Measurements from ENCODE around the gene RIPPLY3. TPM values are rescaled to one million over a fixed set of nuclear protein-coding genes. Genes with fewer than 3 reads are reported as not detected.

Gene RIPPLY3
- total RNA-seq, 1 experiment from 2014 or later = not detected

- no peak for TF ChIP-seq EZH2phosphoT487 (IDR thresholded peaks at IDR 0.05; ENCODE audit: borderline replicate concordance)
- TF ChIP-seq POLR2AphosphoS5 (IDR thresholded peaks at IDR 0.05; ENCODE audit: low read depth, low read length) = no peak
- TF ChIP-seq SRF (IDR thresholded peaks at IDR 0.05; ENCODE audit: low read depth) = no peak
- TF ChIP-seq, protein P1, sequence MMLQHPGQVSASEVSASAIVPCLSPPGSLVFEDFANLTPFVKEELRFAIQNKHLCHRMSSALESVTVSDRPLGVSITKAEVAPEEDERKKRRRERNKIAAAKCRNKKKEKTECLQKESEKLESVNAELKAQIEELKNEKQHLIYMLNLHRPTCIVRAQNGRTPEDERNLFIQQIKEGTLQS (IDR thresholded peaks at IDR 0.05) = no peak
Observed at GRCh38 chr21:37030864-37031263, 24.4 kb downstream of the RIPPLY3 start (continued).

- Histone ChIP-seq H3K9me2 (ENCODE audit: insufficient read depth) (no peaks in the 10 kb centered on the region), H4K20me1 (ENCODE audit: insufficient read depth) (no peaks in the 10 kb centered on the region), H3K9me3 (ENCODE audit: control insufficient read depth in 1 of 2, insufficient read depth in 1 of 2, low read depth in 1 of 2, low read length in 2 of 2) (no peaks in the 10 kb centered on the region), H3K36me3 (ENCODE audit: control insufficient read depth in 1 of 2, insufficient read depth in 2 of 2, low read length in 2 of 2) (no peaks in the 10 kb centered on the region), H3K27ac (ENCODE audit: low read depth, low read length) (no peak overlapping the region), H3K27me3 (ENCODE audit: insufficient read depth, low read length) (no peaks in the 10 kb centered on the region), H3K9ac (ENCODE audit: low read length) (no peak overlapping the region), H3K4me3 (replicated peaks in 1 of 2; ENCODE audit: low read depth in 1 of 2, low read length in 2 of 2) (peak overlapping the region in 1 of 2 experiments; percentile 20; a peak in 1 of 4 replicates), H3K4me2 (ENCODE audit: low read length) (peak overlapping the region; percentile 71), H2AFZ (ENCODE audit: low read depth, low read length, poor library complexity, severe bottlenecking) (no peak overlapping the region), H3K79me2 (ENCODE audit: insufficient read depth, low read length) (no peaks in the 10 kb centered on the region), H3K4me1 (ENCODE audit: control insufficient read depth in 1 of 2, insufficient read depth in 2 of 2, low read length in 2 of 2) (peaks cover 13 to 15% of the 10 kb centered on the region in 2 experiments)
- TF ChIP-seq TCF7L2 (IDR thresholded peaks at IDR 0.05; ENCODE audit: borderline replicate concordance, extremely low read depth, insufficient read depth, insufficient read length) (no peak), JUND (IDR thresholded peaks at IDR 0.05) (no peak)
- RAD21 ChIA-PET (ENCODE audit: low non-redundant PET in 1 of 2, low total read pairs in 2 of 2, uncharacterized antibody in 2 of 2, unreplicated experiment in 2 of 2) = no interaction called here
- ATAC-seq = no peak
- intact Hi-C loops (cut with micrococcal nuclease) = no loop called here
- no TSS peak for BruUV-seq (replicated peaks)
- CTCF ChIA-PET = no interaction called here
- DNase-seq (ENCODE audit: low read depth, low spot score) = no peak
- POLR2A ChIA-PET = no interaction called here
Observed at GRCh38 chr21:37032293-37032692, 25.8 kb downstream of the RIPPLY3 start.

DNA sequence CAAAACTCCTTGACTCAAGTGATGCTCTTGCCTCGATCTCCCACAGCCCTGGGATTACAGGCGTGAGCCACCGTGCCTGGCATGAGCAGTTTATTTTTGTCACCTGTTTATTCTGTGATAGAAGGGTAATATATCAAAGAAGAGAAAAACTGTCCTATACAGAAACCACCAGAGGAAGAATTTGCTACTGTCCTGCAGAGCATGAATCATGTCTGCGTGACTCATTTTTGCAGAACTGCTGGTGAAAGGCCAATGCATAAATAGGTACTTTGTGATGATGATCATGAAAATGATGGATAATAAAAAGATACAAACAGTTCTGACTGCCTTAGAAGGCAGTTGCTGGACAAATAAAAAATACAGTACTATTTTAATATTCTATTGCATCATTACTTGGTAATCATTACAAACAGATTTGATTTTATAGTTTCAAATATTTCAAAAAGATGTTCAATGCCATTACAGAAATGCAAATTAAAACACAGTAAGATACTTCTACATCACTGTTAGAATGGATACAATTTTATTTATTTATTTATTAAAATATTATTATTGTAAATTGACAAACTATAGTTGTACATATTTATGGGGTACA lies 26.5 kb downstream of the RIPPLY3 start:
- Histone ChIP-seq H3K4me3 (replicated peaks in 1 of 2; ENCODE audit: low read depth in 1 of 2, low read length in 2 of 2) (peak overlapping the region in 1 of 2 experiments; percentile 20; a peak in 1 of 4 replicates), H3K4me1 (ENCODE audit: control insufficient read depth in 1 of 2, insufficient read depth in 2 of 2, low read length in 2 of 2) (peaks cover 13 to 15% of the 10 kb centered on the region in 2 experiments), H3K27ac (ENCODE audit: low read depth, low read length) (no peak overlapping the region), H3K79me2 (ENCODE audit: insufficient read depth, low read length) (no peaks in the 10 kb centered on the region), H4K20me1 (ENCODE audit: insufficient read depth) (no peaks in the 10 kb centered on the region), H3K27me3 (ENCODE audit: insufficient read depth, low read length) (no peaks in the 10 kb centered on the region), H3K9ac (ENCODE audit: low read length) (no peak overlapping the region), H2AFZ (ENCODE audit: low read depth, low read length, poor library complexity, severe bottlenecking) (no peak overlapping the region), H3K9me2 (ENCODE audit: insufficient read depth) (no peaks in the 10 kb centered on the region), H3K9me3 (ENCODE audit: control insufficient read depth in 1 of 2, insufficient read depth in 1 of 2, low read depth in 1 of 2, low read length in 2 of 2) (no peaks in the 10 kb centered on the region), H3K36me3 (ENCODE audit: control insufficient read depth in 1 of 2, insufficient read depth in 2 of 2, low read length in 2 of 2) (no peaks in the 10 kb centered on the region), H3K4me2 (ENCODE audit: low read length) (peak overlapping the region; percentile 71)
- intact Hi-C loops (cut with micrococcal nuclease) = no loop called here
- no TSS peak for BruUV-seq (replicated peaks)
- RAD21 ChIA-PET (ENCODE audit: low non-redundant PET in 1 of 2, low total read pairs in 2 of 2, uncharacterized antibody in 2 of 2, unreplicated experiment in 2 of 2) = no interaction called here
- CTCF ChIA-PET = no interaction called here
- TF ChIP-seq MAX (IDR thresholded peaks at IDR 0.05) (peak; percentile 43; the same call in 1 of the 2 replicates), ELF1 (IDR thresholded peaks at IDR 0.05; ENCODE audit: borderline replicate concordance, low read depth) (no peak), EGR1 (IDR thresholded peaks at IDR 0.05; ENCODE audit: low read depth) (no peak), SRF (IDR thresholded peaks at IDR 0.05; ENCODE audit: low read depth) (no peak), ZFX (IDR thresholded peaks at IDR 0.05) (no peak), ZNF274 (IDR thresholded peaks at IDR 0.05; ENCODE audit: low read depth, low read length) (no peak), EZH2phosphoT487 (IDR thresholded peaks at IDR 0.05; ENCODE audit: borderline replicate concordance) (no peak), JUND (IDR thresholded peaks at IDR 0.05) (peak; percentile 84), SP1 (IDR thresholded peaks at IDR 0.05; ENCODE audit: low read depth) (0 out of 2 replicates have a peak, but pooled peaks have one; percentile 30), REST (IDR thresholded peaks at IDR 0.05; ENCODE audit: low read depth) (no peak), EZH2 (IDR thresholded peaks at IDR 0.05) (no peak), TCF7L2 (IDR thresholded peaks at IDR 0.05; ENCODE audit: borderline replicate concordance, extremely low read depth, insufficient read depth, insufficient read length) (no peak), FOSL1 (IDR thresholded peaks at IDR 0.05; ENCODE audit: low read depth) (peak; percentile 77; the same call in 1 of the 2 replicates)
- DNase-seq (ENCODE audit: low read depth, low spot score) (peak; percentile 51), ATAC-seq (peak; percentile 93)
- POLR2A ChIA-PET = no interaction called here

Measured in HCT116 (cell line).